Endothelial cell (in vitro differentiated cells): ENCODE measurements around the gene JAKMIP3. TPM values are rescaled to one million over a fixed set of nuclear protein-coding genes. Genes with fewer than 3 reads are reported as not detected.

Experiments used
- DNase-seq: peaks from one replicate; pipeline ENCODE4 v3.0.0; 2021; ENCODE audit warnings: low spot score
- H3K27ac Mint-ChIP-seq: one replicate; pipeline ENCODE4 v1.8.0; 2021; ENCODE audit warnings: mixed read lengths, inconsistent platforms; ENCODE audit not compliant: unreplicated experiment
- H3K27me3 Mint-ChIP-seq: one replicate; pipeline ENCODE4 v1.8.0; 2021; ENCODE audit warnings: mild to moderate bottlenecking, moderate library complexity, mixed read lengths, inconsistent platforms; ENCODE audit not compliant: unreplicated experiment
- H3K36me3 Mint-ChIP-seq: one replicate; pipeline ENCODE4 v1.8.0; 2021; ENCODE audit warnings: mild to moderate bottlenecking, low read depth, mixed read lengths, inconsistent platforms; ENCODE audit not compliant: unreplicated experiment
- H3K4me1 Mint-ChIP-seq: one replicate; pipeline ENCODE4 v1.8.0; 2021; ENCODE audit warnings: mild to moderate bottlenecking, mixed read lengths, inconsistent platforms; ENCODE audit not compliant: unreplicated experiment
- H3K4me3 Mint-ChIP-seq: one replicate; pipeline ENCODE4 v1.8.0; 2021; ENCODE audit warnings: mild to moderate bottlenecking, mixed read lengths, inconsistent platforms; ENCODE audit not compliant: unreplicated experiment
- H3K9me3 Mint-ChIP-seq: one replicate; pipeline ENCODE4 v1.8.0; 2021; ENCODE audit warnings: mixed read lengths, inconsistent platforms; ENCODE audit not compliant: unreplicated experiment
- total RNA-seq: library from RNA; stranded (reverse); fragmentation: NEBNext Ultra II Directional; extraction: Animal tissue kit (Norgen Biotek cat#: 25700); gene quantifications from one replicate; pipeline ENCODE4 v1.2.1, GENCODE V29; 2021; ENCODE audit not compliant: unreplicated experiment
- TF ChIP-seq, protein P1 (sequence below): fragments of 200-600 bp; sonication (generic); IDR thresholded peaks from one replicate; pipeline ENCODE4 v1.5.0; 2021; ENCODE audit warnings: antibody characterized with exemption; ENCODE audit not compliant: unreplicated experiment

JAKMIP3 gene
- total RNA-seq, 1 donor from 2014 or later = 0.05 TPM

- Mint-ChIP-seq H3K27me3 (peaks cover 4% of the 10 kb centered on the region), H3K4me1 (no peaks in the 10 kb centered on the region), H3K4me3 (no peak overlapping the region), H3K9me3 (no peaks in the 10 kb centered on the region), H3K27ac (no peak overlapping the region), H3K36me3 (no peaks in the 10 kb centered on the region)
- TF ChIP-seq, protein P1, sequence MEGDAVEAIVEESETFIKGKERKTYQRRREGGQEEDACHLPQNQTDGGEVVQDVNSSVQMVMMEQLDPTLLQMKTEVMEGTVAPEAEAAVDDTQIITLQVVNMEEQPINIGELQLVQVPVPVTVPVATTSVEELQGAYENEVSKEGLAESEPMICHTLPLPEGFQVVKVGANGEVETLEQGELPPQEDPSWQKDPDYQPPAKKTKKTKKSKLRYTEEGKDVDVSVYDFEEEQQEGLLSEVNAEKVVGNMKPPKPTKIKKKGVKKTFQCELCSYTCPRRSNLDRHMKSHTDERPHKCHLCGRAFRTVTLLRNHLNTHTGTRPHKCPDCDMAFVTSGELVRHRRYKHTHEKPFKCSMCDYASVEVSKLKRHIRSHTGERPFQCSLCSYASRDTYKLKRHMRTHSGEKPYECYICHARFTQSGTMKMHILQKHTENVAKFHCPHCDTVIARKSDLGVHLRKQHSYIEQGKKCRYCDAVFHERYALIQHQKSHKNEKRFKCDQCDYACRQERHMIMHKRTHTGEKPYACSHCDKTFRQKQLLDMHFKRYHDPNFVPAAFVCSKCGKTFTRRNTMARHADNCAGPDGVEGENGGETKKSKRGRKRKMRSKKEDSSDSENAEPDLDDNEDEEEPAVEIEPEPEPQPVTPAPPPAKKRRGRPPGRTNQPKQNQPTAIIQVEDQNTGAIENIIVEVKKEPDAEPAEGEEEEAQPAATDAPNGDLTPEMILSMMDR = no peak
- no peak for DNase-seq
Observed at GRCh38 chr10:132113206-132113605, 47.5 kb downstream of the JAKMIP3 start.

- peaks cover 7% of the 10 kb centered on the region for H3K27me3 Mint-ChIP-seq
Observed at GRCh38 chr10:132113766-132114365, 48.1 kb downstream of the JAKMIP3 start.

DNA sequence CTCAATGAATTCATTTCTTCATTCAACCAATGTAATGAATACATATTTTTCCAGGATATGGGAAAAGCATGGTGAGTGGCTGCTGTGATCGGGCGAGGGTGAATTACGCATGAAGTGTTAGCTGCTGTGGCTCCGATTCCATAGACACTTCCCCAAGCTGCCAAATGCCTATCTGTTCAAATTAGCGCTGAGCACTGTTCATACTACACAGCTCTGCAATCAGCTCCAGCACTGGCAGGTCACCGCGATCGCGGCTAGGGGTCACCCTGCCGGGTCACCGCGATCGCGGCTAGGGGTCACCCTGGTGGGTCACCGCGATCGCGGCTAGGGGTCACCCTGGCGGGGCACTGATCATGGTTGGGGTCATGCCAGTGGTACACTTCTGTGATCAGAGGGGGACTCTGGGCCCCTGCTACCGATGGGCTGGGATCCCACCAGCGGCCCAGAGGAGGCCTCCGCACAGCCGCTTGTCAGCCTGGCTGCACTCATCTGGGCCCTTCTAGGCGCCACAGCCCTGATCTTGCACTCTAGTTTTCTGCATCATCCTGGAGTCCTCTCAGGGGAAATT lies 49.3 kb downstream of the JAKMIP3 start:
- Mint-ChIP-seq H3K27me3 (peaks cover 7% of the 10 kb centered on the region), H3K4me1 (peaks cover 4% of the 10 kb centered on the region), H3K27ac (no peak overlapping the region), H3K4me3 (no peak overlapping the region), H3K9me3 (no peaks in the 10 kb centered on the region), H3K36me3 (peaks cover 3% of the 10 kb centered on the region)
- TF ChIP-seq, protein P1 = no peak
- no peak for DNase-seq

More at GRCh38 chr10:132113766-132114365, 48.1 kb downstream of the JAKMIP3 start:
- Mint-ChIP-seq H3K36me3 (no peaks in the 10 kb centered on the region), H3K9me3 (no peaks in the 10 kb centered on the region), H3K4me3 (no peak overlapping the region), H3K4me1 (no peaks in the 10 kb centered on the region), H3K27ac (no peak overlapping the region)
- no peak for DNase-seq
- TF ChIP-seq, protein P1 = no peak

Other genes with a start within 250 kb of the JAKMIP3 start
- 36.9 TPM for gene PPP2R2D, start 164.9 kb upstream of the JAKMIP3 start, total RNA-seq
- 29.9 TPM for gene BNIP3, start 84.0 kb upstream of the JAKMIP3 start, total RNA-seq
- gene DPYSL4, start 121.0 kb downstream of the JAKMIP3 start, total RNA-seq = 15.0 TPM
- 12.6 TPM for gene STK32C, start 242.0 kb downstream of the JAKMIP3 start, total RNA-seq